Measurements from ENCODE around the gene RGR.
A peak's percentile ranks its signal among the peaks of the same experiment; 100 is the strongest.

Gene RGR

DNA sequence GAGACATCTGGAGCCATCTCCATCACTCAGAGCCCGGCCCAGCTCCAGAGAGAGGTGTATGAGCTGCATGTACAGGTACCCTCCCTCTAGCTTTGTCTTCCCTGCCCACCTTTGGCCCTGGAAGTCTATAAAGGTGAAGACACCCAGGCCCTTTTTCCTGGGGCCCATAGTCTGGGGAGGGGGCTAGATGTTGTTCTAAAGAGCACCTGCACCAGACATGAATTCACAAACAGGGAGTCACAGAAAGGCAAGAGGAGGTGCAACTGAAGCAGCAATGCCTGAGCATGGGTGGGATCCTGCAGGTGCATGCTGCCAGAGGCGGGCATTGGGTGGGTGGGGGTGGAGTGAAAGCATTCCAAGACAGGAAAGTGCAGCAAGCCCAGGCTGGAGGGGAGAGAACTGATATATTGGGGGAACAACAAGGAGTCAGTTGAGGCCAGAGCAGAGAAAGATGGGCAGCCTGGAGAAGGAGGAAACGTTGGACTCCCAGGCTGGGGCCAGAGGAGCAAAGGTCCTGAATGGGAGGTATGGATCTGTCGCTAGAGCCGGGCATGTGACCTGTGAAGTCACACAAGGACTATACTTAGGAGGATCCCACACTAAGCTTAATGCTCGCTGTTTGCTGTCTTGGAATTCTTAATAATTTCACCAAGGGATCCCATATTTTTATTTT lies 38.9 kb upstream of the RGR start:
- in situ Hi-C loops (cut with HindIII; ENCODE audit: low pct_unique_long_range_greater_than_20kb, low sequenced_read_pairs), result no loop called here
- DNase-seq (ENCODE audit: low read depth in 1 of 2, low spot score in 1 of 2), result no peak
- TF ChIP-seq JUND (IDR thresholded peaks at IDR 0.05; ENCODE audit: low read depth), result no peak

DNA sequence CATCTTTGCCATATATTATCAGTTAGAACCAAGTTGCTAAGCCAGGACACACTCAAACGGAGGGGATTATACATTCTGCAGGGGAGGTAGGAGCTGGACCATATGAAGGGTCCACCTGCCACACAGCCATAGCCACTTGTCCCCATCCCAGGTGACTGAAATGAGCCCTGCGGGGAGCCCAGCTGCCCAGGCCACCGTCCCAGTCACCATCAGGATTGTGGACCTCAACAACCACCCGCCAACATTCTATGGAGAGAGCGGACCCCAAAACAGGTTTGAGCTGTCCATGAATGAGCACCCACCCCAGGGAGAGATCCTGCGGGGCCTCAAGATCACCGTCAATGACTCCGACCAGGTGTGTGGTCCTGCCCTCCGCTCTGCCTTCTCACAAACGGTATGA lies 36.8 kb upstream of the RGR start:
- no peak for DNase-seq (ENCODE audit: low read depth in 1 of 2, low spot score in 1 of 2)
- no peak for TF ChIP-seq JUND (IDR thresholded peaks at IDR 0.05; ENCODE audit: low read depth)
- in situ Hi-C loops (cut with HindIII; ENCODE audit: low pct_unique_long_range_greater_than_20kb, low sequenced_read_pairs), result no loop called here

DNA sequence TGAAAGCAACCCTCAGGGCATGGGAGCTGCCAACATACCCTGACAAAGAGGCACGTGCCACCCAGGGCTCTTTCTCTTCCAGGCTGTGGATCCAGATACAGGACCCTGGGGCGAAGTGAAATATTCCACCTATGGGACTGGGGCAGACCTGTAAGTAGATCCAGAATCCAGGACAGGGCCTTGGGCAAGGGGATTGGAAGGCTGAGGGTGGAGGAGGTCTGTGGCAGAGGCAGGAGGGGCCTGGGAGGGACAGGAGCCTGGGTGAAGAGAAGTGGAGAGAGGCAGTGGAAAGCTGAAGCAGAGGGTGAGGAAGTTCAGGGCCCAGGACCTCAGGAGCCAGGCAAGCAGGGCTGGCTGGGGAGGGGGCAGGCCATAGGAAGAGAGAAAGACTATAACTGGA lies 33.3 kb upstream of the RGR start:
- no peak for TF ChIP-seq JUND (IDR thresholded peaks at IDR 0.05; ENCODE audit: low read depth)
- DNase-seq (ENCODE audit: low read depth in 1 of 2, low spot score in 1 of 2), result no peak
- in situ Hi-C loops (cut with HindIII; ENCODE audit: low pct_unique_long_range_greater_than_20kb, low sequenced_read_pairs), result no loop called here

DNA sequence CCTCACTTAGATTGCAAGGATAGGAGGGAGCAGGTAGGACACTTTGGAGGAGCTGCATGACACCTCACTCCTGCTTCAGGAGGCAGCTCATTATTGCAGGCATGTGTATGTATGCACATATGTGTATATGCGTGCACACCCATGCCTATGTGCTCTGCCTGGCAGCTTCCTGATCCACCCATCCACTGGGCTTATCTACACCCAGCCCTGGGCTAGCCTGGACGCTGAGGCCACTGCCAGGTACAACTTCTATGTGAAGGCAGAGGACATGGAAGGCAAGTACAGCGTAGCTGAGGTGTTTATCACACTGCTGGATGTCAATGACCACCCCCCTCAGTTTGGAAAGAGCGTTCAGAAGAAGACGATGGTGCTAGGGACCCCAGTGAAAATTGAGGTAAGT lies 32.8 kb upstream of the RGR start:
- DNase-seq (ENCODE audit: low read depth in 1 of 2, low spot score in 1 of 2), result no peak
- no peak for TF ChIP-seq JUND (IDR thresholded peaks at IDR 0.05; ENCODE audit: low read depth)
- in situ Hi-C loops (cut with HindIII; ENCODE audit: low pct_unique_long_range_greater_than_20kb, low sequenced_read_pairs), result no loop called here

DNA sequence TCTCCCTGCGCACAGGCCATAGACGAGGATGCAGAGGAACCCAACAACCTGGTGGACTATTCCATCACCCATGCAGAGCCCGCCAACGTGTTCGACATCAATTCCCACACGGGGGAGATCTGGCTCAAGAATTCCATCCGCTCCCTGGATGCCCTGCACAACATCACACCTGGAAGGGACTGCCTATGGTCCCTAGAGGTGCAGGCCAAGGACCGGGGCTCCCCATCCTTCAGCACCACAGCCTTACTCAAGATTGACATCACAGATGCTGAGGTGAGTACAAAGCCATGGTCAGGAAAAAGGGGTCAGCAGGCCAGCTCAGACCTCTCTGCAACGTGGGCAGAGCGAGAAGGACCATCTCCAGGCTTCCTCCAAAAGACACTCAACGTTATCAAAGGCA lies 31.8 kb upstream of the RGR start:
- in situ Hi-C loops (cut with HindIII; ENCODE audit: low pct_unique_long_range_greater_than_20kb, low sequenced_read_pairs), result no loop called here
- TF ChIP-seq JUND (IDR thresholded peaks at IDR 0.05; ENCODE audit: low read depth), result no peak
- no peak for DNase-seq (ENCODE audit: low read depth in 1 of 2, low spot score in 1 of 2)

DNA sequence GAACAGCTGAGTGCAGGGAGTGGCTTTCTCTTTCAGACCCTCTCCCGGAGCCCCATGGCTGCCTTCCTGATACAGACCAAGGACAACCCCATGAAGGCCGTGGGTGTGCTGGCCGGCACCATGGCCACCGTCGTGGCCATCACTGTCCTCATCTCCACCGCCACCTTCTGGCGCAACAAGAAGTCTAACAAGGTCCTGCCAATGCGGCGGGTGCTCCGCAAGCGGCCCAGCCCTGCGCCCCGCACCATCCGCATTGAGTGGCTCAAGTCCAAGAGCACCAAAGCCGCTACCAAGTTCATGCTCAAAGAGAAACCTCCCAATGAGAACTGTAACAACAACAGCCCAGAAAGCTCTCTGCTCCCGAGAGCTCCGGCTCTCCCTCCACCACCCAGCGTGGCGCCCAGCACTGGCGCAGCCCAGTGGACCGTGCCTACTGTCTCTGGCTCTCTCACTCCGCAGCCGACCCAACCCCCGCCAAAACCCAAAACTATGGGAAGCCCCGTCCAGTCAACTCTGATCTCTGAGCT lies 30.7 kb upstream of the RGR start:
- in situ Hi-C loops (cut with HindIII; ENCODE audit: low pct_unique_long_range_greater_than_20kb, low sequenced_read_pairs), result no loop called here
- DNase-seq (ENCODE audit: low read depth in 1 of 2, low spot score in 1 of 2), result peak in 1 of 2 experiments; percentile 48
- TF ChIP-seq JUND (IDR thresholded peaks at IDR 0.05; ENCODE audit: low read depth), result no peak

DNA sequence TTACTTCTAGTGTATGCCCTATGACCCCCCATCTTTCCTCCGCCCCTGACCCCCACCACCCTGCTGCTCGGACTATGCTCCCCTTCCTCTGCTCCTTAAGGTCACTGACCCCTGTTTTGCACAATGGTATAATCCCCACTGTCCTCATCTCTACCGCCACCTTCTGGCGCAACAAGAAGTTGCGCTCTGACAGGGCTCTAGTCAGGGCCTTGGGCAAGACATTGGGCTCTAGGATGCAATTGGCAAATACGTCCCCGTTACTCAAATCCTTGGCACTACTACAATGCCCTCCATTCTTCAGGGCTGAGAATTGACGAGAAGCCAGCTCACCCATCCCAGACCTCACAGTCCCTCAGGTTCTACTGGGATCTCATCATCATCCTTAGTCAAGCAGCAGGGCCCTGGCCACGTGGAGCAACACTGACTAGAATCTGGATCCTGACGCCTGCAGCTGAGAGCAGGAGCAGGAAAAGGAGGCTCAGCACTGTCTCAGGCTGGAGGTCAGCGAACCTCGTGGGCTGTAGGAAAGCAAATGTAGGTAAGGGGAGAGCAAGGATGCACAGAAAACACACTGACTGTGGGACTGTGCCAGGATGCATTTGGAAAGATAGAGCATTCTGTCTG lies 30.1 kb upstream of the RGR start:
- in situ Hi-C loops (cut with HindIII; ENCODE audit: low pct_unique_long_range_greater_than_20kb, low sequenced_read_pairs), result no loop called here
- no peak for TF ChIP-seq JUND (IDR thresholded peaks at IDR 0.05; ENCODE audit: low read depth)
- DNase-seq (ENCODE audit: low read depth in 1 of 2, low spot score in 1 of 2), result peak in 1 of 2 experiments; percentile 73

DNA sequence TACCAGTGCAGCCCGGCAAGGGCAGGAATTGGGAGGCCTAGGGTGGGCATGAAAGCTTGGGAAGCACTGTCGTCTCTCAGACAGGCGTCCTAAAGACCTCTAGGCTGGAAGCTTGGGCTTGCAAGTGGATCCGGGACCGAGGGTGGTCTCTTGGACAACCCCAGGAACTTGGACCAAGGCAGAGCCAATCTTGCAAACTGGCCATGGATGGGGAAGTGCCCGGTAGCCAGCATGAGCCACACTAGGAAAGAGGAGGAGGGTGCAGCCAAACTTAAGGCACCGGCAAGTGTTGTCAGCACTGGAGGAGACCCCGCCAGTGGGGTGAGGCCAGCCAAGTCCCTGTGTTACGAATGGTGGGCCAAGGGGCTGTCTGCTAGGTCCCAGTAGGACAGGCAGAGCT lies 28.0 kb upstream of the RGR start:
- DNase-seq (ENCODE audit: low read depth in 1 of 2, low spot score in 1 of 2), result no peak
- TF ChIP-seq JUND (IDR thresholded peaks at IDR 0.05; ENCODE audit: low read depth), result no peak
- in situ Hi-C loops (cut with HindIII; ENCODE audit: low pct_unique_long_range_greater_than_20kb, low sequenced_read_pairs), result no loop called here

DNA sequence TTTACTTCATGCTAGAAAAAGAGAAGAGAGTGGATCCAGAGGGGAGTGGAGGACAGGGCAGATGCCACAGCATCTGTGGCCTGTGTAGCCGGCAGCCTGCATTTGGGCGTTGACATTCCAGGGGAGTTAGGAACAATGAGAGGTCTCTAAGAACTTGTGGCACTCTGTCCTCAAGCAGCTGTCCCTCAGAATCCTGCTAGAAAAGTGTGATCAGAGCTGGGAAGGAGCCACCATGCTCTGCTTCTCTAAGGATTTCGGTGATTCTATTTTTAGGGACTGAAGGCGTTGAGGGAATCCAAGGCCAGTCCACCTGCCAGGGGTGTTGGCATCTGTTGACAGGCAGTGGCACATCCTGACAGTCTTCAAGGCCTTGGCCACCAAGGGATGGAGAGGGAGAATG lies 27.1 kb upstream of the RGR start:
- no peak for TF ChIP-seq JUND (IDR thresholded peaks at IDR 0.05; ENCODE audit: low read depth)
- DNase-seq (ENCODE audit: low read depth in 1 of 2, low spot score in 1 of 2), result no peak
- in situ Hi-C loops (cut with HindIII; ENCODE audit: low pct_unique_long_range_greater_than_20kb, low sequenced_read_pairs), result no loop called here

DNA sequence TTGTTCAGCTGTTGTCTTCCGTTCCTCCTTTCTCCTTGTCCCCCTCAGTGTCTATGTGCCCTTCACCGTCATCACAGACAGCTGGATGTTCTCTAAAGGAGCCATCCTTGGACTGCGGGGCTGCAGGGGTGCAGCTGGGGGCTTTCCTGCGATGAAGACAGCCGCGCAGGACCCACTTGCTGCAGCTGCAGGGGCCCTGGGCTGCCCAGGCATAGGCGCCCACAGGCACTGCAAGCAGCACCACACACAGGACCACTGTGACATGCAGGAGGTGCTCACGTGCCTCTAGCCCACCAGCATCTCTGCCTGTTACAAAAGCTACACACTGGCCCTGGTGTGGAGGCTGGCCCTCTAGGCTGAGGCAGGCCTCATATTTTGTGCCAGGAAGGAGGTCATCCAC lies 22.9 kb upstream of the RGR start:
- DNase-seq (ENCODE audit: low read depth in 1 of 2, low spot score in 1 of 2), result no peak
- in situ Hi-C loops (cut with HindIII; ENCODE audit: low pct_unique_long_range_greater_than_20kb, low sequenced_read_pairs), result no loop called here
- TF ChIP-seq JUND (IDR thresholded peaks at IDR 0.05; ENCODE audit: low read depth), result no peak

DNA sequence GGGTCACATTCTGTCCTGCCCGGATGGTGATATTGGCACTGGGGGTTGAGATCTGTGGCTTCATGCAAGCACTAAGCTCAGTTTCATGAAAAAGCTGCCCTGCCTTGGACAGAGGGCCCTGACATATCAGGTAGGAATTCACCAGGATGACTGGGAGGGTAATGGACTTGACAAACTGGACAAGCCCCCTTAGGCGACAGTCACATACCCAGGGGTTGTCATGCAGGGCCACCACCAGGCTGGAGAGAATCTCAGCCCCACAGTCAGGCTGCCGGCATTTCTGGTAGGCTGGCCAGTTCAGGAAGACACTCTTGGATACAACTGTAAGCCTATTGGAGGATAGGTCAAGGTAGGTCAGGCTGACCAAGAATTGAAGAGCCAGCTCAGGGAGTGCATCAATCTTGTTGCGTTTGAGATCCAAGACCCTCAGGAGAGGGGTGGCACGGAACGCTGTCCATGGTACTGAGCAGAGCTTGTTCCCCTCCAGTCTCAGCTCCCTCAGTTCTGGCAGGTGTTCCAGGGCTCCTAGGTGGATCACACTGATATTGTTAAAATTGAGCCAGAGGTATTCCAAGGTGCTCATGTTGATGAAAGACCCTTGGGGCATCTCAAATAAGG lies 20.3 kb upstream of the RGR start:
- peak in 1 of 2 experiments; percentile 46 for DNase-seq (ENCODE audit: low read depth in 1 of 2, low spot score in 1 of 2)
- in situ Hi-C loops (cut with HindIII; ENCODE audit: low pct_unique_long_range_greater_than_20kb, low sequenced_read_pairs), result no loop called here
- no peak for TF ChIP-seq JUND (IDR thresholded peaks at IDR 0.05; ENCODE audit: low read depth)

DNA sequence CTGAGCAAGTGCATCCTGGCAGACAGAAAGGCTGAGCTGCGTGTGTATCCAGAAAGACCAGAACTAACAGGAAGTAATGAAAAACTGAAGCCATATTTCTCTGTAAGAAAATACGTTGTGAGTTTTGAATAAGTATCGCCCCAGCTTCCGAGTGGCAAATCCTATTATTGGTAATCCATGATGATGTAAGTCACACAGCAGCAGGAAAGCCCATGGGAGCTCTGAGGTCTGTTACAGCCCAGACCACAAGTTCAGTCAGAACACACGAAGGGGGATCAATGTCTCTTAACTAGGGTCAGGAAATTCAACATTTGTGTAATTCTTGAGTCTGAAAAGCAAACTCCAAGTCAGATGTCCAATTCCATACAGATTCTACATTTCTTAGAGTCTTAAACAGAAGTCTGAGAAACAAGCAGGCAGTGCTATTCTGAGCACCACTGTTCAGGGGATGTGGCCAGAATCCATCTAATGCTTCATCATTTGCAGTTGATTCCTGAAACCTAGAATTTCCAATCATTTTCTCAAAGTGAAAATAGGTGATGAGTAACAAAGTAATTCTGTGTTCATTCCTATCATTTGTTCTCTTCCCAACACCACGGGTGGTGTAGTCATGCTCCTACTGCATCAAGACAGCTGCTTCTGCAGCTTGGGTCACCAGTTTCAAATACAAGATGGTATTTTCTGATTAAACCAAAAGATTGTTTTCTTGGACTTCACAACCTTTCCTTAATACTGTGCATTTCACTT lies 19.3 kb upstream of the RGR start, which contains the start of gene LRIT2:
Gene LRIT2 (minus strand): TSS at position 118 of the 747 bp plus-strand sequence. CDS start 24 bp downstream, at position 94.
- in situ Hi-C loops (cut with HindIII; ENCODE audit: low pct_unique_long_range_greater_than_20kb, low sequenced_read_pairs), result no loop called here
- no peak for DNase-seq (ENCODE audit: low read depth in 1 of 2, low spot score in 1 of 2)
- TF ChIP-seq JUND (IDR thresholded peaks at IDR 0.05; ENCODE audit: low read depth), result no peak

Data from T47D (cell line).